ENCODE measurements around the gene SHC2. TPM values are rescaled to one million over a fixed set of nuclear protein-coding genes. Genes with fewer than 3 reads are reported as not detected.

SHC2 gene
- total and polyA plus RNA-seq, 2 of the 13 experiments (the other 11 are each of a cell fraction or from before 2014, with no cell fraction given) = 9.0 to 18.3 TPM

GRCh38 chr19:461721-462551 lies 1.1 kb upstream of the SHC2 start (continued):
- TF ChIP-seq ZNF18 (CRISPR knock-in tag; IDR thresholded peaks at IDR 0.05; ENCODE audit: insufficient replicate concordance) (peak; percentile 56), SKI (IDR thresholded peaks at IDR 0.05; ENCODE audit: partially characterized antibody) (peak; percentile 28), MYPOP (CRISPR knock-in tag; IDR thresholded peaks at IDR 0.05) (no peak), RCOR2 (CRISPR knock-in tag; IDR thresholded peaks at IDR 0.05) (0 out of 2 replicates have a peak, but pooled peaks have one; percentile 23), SNRNP70 (IDR thresholded peaks at IDR 0.05; ENCODE audit: low read depth, low read length) (no peak), ZKSCAN5 (CRISPR knock-in tag; IDR thresholded peaks at IDR 0.05) (no peak), HOXA3 (CRISPR knock-in tag; IDR thresholded peaks at IDR 0.05) (peak; percentile 85), ZNF547 (CRISPR knock-in tag; IDR thresholded peaks at IDR 0.05) (no peak), TOPORS (CRISPR knock-in tag; IDR thresholded peaks at IDR 0.05) (0 out of 2 replicates have a peak, but pooled peaks have one; percentile 52), PRDM15 (CRISPR knock-in tag; IDR thresholded peaks at IDR 0.05) (no peak), KDM5B (CRISPR knock-in tag; IDR thresholded peaks at IDR 0.05; ENCODE audit: borderline replicate concordance) (peak; percentile 59; the same call in 1 of the 2 replicates), RAD21 (CRISPR knock-in tag; IDR thresholded peaks at IDR 0.05) (no peak), ZNF792 (CRISPR knock-in tag; IDR thresholded peaks at IDR 0.05) (peak; percentile 70; the same call in 1 of the 2 replicates), SP5 (CRISPR knock-in tag; IDR thresholded peaks at IDR 0.05; ENCODE audit: borderline replicate concordance, low read depth) (peak; percentile 89), SMC3 (IDR thresholded peaks at IDR 0.05; ENCODE audit: low read length) (no peak), CEBPG (CRISPR knock-in tag; IDR thresholded peaks at IDR 0.05) (no peak), TMF1 (CRISPR knock-in tag; IDR thresholded peaks at IDR 0.05; ENCODE audit: low read depth) (no peak), U2AF2 (IDR thresholded peaks at IDR 0.05; ENCODE audit: low read depth, low read length) (no peak), AGO2 (optimal IDR thresholded peaks at IDR 0.05; ENCODE audit: low read depth, low read length) (no peak), SP4 (CRISPR knock-in tag; IDR thresholded peaks at IDR 0.05) (peak; percentile 76), IRF2 (CRISPR knock-in tag; IDR thresholded peaks at IDR 0.05) (no peak; the same call in 1 of the 2 replicates), ZNF563 (CRISPR knock-in tag; IDR thresholded peaks at IDR 0.05) (0 out of 2 replicates have a peak, but pooled peaks have one; percentile 42), BHLHE40 (IDR thresholded peaks at IDR 0.05; ENCODE audit: low read length) (no peak), STAG1 (CRISPR knock-in tag; IDR thresholded peaks at IDR 0.05) (no peak), ZNF790 (CRISPR knock-in tag; IDR thresholded peaks at IDR 0.05; ENCODE audit: borderline replicate concordance) (peak; percentile 14; the same call in 1 of the 2 replicates), NFE2L1 (CRISPR knock-in tag; IDR thresholded peaks at IDR 0.05; ENCODE audit: borderline replicate concordance) (no peak)
